CD4-positive, alpha-beta T cell treated with Interleukin-21 for 1 hour (primary cell): Measurements from ENCODE around the gene ELMO1.

ENCODE experiments used
- DNase-seq: peaks from one replicate; pipeline ENCODE4 v3.0.0-alpha.2; 2020

ELMO1 gene

GRCh38 chr7:36928718-36929117 lies 519.9 kb downstream of the ELMO1 start:
- no peak for DNase-seq

- no peak for DNase-seq
Observed at GRCh38 chr7:36928311-36928710, 520.4 kb downstream of the ELMO1 start.

- no peak for DNase-seq
Observed at GRCh38 chr7:36925691-36926090, 523.0 kb downstream of the ELMO1 start.

GRCh38 chr7:36925207-36925606 lies 523.5 kb downstream of the ELMO1 start:
- no peak for DNase-seq

- DNase-seq: no peak
Observed at GRCh38 chr7:36923943-36924436, 524.7 kb downstream of the ELMO1 start.

GRCh38 chr7:36923185-36923584 lies 525.5 kb downstream of the ELMO1 start:
- no peak for DNase-seq

- no peak for DNase-seq
Observed at GRCh38 chr7:36920433-36920832, 528.2 kb downstream of the ELMO1 start.

- DNase-seq: no peak
Observed at GRCh38 chr7:36919738-36920137, 528.9 kb downstream of the ELMO1 start.

- DNase-seq: no peak
Observed at GRCh38 chr7:36918591-36918990, 530.1 kb downstream of the ELMO1 start.

GRCh38 chr7:36916619-36917018 lies 532.0 kb downstream of the ELMO1 start:
- DNase-seq: no peak

GRCh38 chr7:36916116-36916515 lies 532.5 kb downstream of the ELMO1 start:
- no peak for DNase-seq

- DNase-seq: no peak
Observed at GRCh38 chr7:36911788-36912187, 536.9 kb downstream of the ELMO1 start.

GRCh38 chr7:36910859-36911258 lies 537.8 kb downstream of the ELMO1 start:
- DNase-seq: no peak

GRCh38 chr7:36910401-36910800 lies 538.3 kb downstream of the ELMO1 start:
- DNase-seq: no peak

GRCh38 chr7:36906956-36907635 lies 541.6 kb downstream of the ELMO1 start:
- DNase-seq: no peak

GRCh38 chr7:36906448-36906847 lies 542.2 kb downstream of the ELMO1 start:
- no peak for DNase-seq

- no peak for DNase-seq
Observed at GRCh38 chr7:36905841-36906240, 542.8 kb downstream of the ELMO1 start.

GRCh38 chr7:36904802-36905201 lies 543.9 kb downstream of the ELMO1 start:
- no peak for DNase-seq

GRCh38 chr7:36904101-36904500 lies 544.6 kb downstream of the ELMO1 start:
- no peak for DNase-seq

- DNase-seq: no peak
Observed at GRCh38 chr7:36900988-36901710, 547.5 kb downstream of the ELMO1 start.

- DNase-seq: no peak
Observed at GRCh38 chr7:36898186-36898585, 550.5 kb downstream of the ELMO1 start.

GRCh38 chr7:36896956-36897590 lies 551.6 kb downstream of the ELMO1 start:
- no peak for DNase-seq

GRCh38 chr7:36896418-36896817 lies 552.2 kb downstream of the ELMO1 start:
- no peak for DNase-seq

GRCh38 chr7:36895192-36895591 lies 553.5 kb downstream of the ELMO1 start:
- no peak for DNase-seq
